Measurements from ENCODE around the gene PTPRS. TPM values are rescaled to one million over a fixed set of nuclear protein-coding genes. Genes with fewer than 3 reads are reported as not detected.

The PTPRS gene
- total and polyA plus RNA-seq, 9 of the 15 experiments (the other 6 are each of a cell fraction or from before 2014, with no cell fraction given) = 1.1 to 49.4 (median 14.1) TPM

- no peak for TF ChIP-seq MGA (IDR thresholded peaks at IDR 0.05)
- TF ChIP-seq GTF2A2 (tag; IDR thresholded peaks at IDR 0.05) = no peak
- TF ChIP-seq DDX20 (tag; IDR thresholded peaks at IDR 0.05; ENCODE audit: low read depth) = no peak
- no peak for TF ChIP-seq ZFP36 (IDR thresholded peaks at IDR 0.05; ENCODE audit: low read depth, low read length, partially characterized antibody)
- TF ChIP-seq, protein P1, sequence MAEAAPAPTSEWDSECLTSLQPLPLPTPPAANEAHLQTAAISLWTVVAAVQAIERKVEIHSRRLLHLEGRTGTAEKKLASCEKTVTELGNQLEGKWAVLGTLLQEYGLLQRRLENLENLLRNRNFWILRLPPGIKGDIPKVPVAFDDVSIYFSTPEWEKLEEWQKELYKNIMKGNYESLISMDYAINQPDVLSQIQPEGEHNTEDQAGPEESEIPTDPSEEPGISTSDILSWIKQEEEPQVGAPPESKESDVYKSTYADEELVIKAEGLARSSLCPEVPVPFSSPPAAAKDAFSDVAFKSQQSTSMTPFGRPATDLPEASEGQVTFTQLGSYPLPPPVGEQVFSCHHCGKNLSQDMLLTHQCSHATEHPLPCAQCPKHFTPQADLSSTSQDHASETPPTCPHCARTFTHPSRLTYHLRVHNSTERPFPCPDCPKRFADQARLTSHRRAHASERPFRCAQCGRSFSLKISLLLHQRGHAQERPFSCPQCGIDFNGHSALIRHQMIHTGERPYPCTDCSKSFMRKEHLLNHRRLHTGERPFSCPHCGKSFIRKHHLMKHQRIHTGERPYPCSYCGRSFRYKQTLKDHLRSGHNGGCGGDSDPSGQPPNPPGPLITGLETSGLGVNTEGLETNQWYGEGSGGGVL (CRISPR knock-in tag; IDR thresholded peaks at IDR 0.05) = no peak
- TF ChIP-seq, protein P2, sequence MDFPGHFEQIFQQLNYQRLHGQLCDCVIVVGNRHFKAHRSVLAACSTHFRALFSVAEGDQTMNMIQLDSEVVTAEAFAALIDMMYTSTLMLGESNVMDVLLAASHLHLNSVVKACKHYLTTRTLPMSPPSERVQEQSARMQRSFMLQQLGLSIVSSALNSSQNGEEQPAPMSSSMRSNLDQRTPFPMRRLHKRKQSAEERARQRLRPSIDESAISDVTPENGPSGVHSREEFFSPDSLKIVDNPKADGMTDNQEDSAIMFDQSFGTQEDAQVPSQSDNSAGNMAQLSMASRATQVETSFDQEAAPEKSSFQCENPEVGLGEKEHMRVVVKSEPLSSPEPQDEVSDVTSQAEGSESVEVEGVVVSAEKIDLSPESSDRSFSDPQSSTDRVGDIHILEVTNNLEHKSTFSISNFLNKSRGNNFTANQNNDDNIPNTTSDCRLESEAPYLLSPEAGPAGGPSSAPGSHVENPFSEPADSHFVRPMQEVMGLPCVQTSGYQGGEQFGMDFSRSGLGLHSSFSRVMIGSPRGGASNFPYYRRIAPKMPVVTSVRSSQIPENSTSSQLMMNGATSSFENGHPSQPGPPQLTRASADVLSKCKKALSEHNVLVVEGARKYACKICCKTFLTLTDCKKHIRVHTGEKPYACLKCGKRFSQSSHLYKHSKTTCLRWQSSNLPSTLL (IDR thresholded peaks at IDR 0.05) = no peak
- TF ChIP-seq MCM7 (IDR thresholded peaks at IDR 0.05) = no peak
- TF ChIP-seq MAFF (IDR thresholded peaks at IDR 0.05; ENCODE audit: low read length) = peak; percentile 15; the same call in 1 of the 2 replicates
- TF ChIP-seq MYBL2 (IDR thresholded peaks at IDR 0.05; ENCODE audit: low read depth) = no peak
- no peak for TF ChIP-seq MYBL2 (CRISPR knock-in tag; IDR thresholded peaks at IDR 0.05; ENCODE audit: borderline replicate concordance)
- TF ChIP-seq ZNF354B (CRISPR knock-in tag; IDR thresholded peaks at IDR 0.05) = no peak
Observed at GRCh38 chr19:5316138-5316537, 24.5 kb downstream of the PTPRS start (continued).

Data from K562 (cell line).